ENCODE data around the gene UGT3A1.

The UGT3A1 gene

GRCh38 chr5:35904443-35905132 lies 86.6 kb downstream of the UGT3A1 start:
- DNase-seq, result no peak

GRCh38 chr5:35903631-35904203 lies 87.5 kb downstream of the UGT3A1 start:
- no peak for DNase-seq

GRCh38 chr5:35902046-35902672 lies 89.0 kb downstream of the UGT3A1 start:
- DNase-seq, result no peak
